ENCODE measurements around the gene HES7. TPM values are rescaled to one million over a fixed set of nuclear protein-coding genes. Genes with fewer than 3 reads are reported as not detected.
"Not testable (repeated sequence)": the region's sequence is repeated elsewhere in the genome, so short reads cannot be mapped to it uniquely, and the experiment has no call there.

Gene HES7
- total RNA-seq (ENCODE audit: low replicate concordance) = 0.09 TPM in 1 of 2 replicates, not detected in the other

GRCh38 chr17:8123695-8124349 lies at the start of gene HES7:
Gene HES7 (minus strand): TSS chr17:8124106. CDS start chr17:8124084, 22 bp downstream.
- no peak for DNase-seq (ENCODE audit: low read depth)
- TF ChIP-seq CTCF (IDR thresholded peaks at IDR 0.05; ENCODE audit: insufficient read depth, low read length) = no peak
- H3K4me3 ChIP-seq (ENCODE audit: low read depth, low read length) = peak within 1 kb of the TSS; percentile 71

GRCh38 chr17:8173056-8173870 lies 49.4 kb upstream of the HES7 start:
- H3K4me3 ChIP-seq (ENCODE audit: low read depth, low read length) = peak overlapping the region; percentile 72
- TF ChIP-seq CTCF (IDR thresholded peaks at IDR 0.05; ENCODE audit: insufficient read depth, low read length) = no peak
- peak; percentile 96 for DNase-seq (ENCODE audit: low read depth)

GRCh38 chr17:8170186-8170585 lies 46.3 kb upstream of the HES7 start:
- not testable (repeated sequence) for DNase-seq (ENCODE audit: low read depth); H3K4me3 ChIP-seq (ENCODE audit: low read depth, low read length)

- no peak for DNase-seq (ENCODE audit: low read depth)
- H3K4me3 ChIP-seq (ENCODE audit: low read depth, low read length) = no peak overlapping the region
- TF ChIP-seq CTCF (IDR thresholded peaks at IDR 0.05; ENCODE audit: insufficient read depth, low read length) = no peak
Observed at GRCh38 chr17:8167526-8167925, 43.6 kb upstream of the HES7 start.

GRCh38 chr17:8166731-8167130 lies 42.8 kb upstream of the HES7 start:
- TF ChIP-seq CTCF (IDR thresholded peaks at IDR 0.05; ENCODE audit: insufficient read depth, low read length) = no peak
- no peak for DNase-seq (ENCODE audit: low read depth)
- H3K4me3 ChIP-seq (ENCODE audit: low read depth, low read length) = no peak overlapping the region

GRCh38 chr17:8164815-8165131 lies 40.9 kb upstream of the HES7 start:
- no peak for TF ChIP-seq CTCF (IDR thresholded peaks at IDR 0.05; ENCODE audit: insufficient read depth, low read length)
- no peak overlapping the region for H3K4me3 ChIP-seq (ENCODE audit: low read depth, low read length)
- no peak for DNase-seq (ENCODE audit: low read depth)

- DNase-seq (ENCODE audit: low read depth) = peak; percentile 22
- TF ChIP-seq CTCF (IDR thresholded peaks at IDR 0.05; ENCODE audit: insufficient read depth, low read length) = no peak
- no peak overlapping the region for H3K4me3 ChIP-seq (ENCODE audit: low read depth, low read length)
Observed at GRCh38 chr17:8163978-8164814, 40.3 kb upstream of the HES7 start.

Data from fibroblast of the aortic adventitia (primary cell).